Duodenal mucosa (tissue), 2 donors: Measurements from ENCODE around the gene ZBTB2.

Experiments
- H3K27ac ChIP-seq: one replicate; pipeline ENCODE4 v1.7.0; 2013; ENCODE audit warnings: low read depth, low read length
- H3K27me3 ChIP-seq, 2 donors: one replicate each; pipeline ENCODE4 v1.7.0; 2013; ENCODE audit warnings: low read length in 2 of 2, control low read depth in 1 of 2; ENCODE audit not compliant: insufficient read depth in 2 of 2, control insufficient read depth in 1 of 2
- H3K36me3 ChIP-seq, 2 donors: one replicate each; pipeline ENCODE4 v1.7.0; 2013; ENCODE audit warnings: low read length in 2 of 2, control low read depth in 1 of 2; ENCODE audit not compliant: insufficient read depth in 2 of 2, control insufficient read depth in 1 of 2
- H3K4me1 ChIP-seq, 2 donors: one replicate each; pipeline ENCODE4 v1.7.0; 2013; ENCODE audit warnings: low read length in 2 of 2, control low read depth in 1 of 2; ENCODE audit not compliant: insufficient read depth in 2 of 2, control insufficient read depth in 1 of 2
- H3K4me3 ChIP-seq, 2 donors: one replicate each; pipeline ENCODE4 v1.7.0; 2013; ENCODE audit warnings: low read length in 2 of 2, low read depth in 1 of 2
- H3K9ac ChIP-seq, 2 donors: one replicate each; pipeline ENCODE4 v1.7.0; 2013; ENCODE audit warnings: low read length in 2 of 2, low read depth in 1 of 2
- H3K9me3 ChIP-seq, 2 donors: one replicate each; pipeline ENCODE4 v1.7.0; 2013; ENCODE audit warnings: low read length in 2 of 2, control low read depth in 1 of 2; ENCODE audit not compliant: control insufficient read depth in 1 of 2

The ZBTB2 gene, protein sequence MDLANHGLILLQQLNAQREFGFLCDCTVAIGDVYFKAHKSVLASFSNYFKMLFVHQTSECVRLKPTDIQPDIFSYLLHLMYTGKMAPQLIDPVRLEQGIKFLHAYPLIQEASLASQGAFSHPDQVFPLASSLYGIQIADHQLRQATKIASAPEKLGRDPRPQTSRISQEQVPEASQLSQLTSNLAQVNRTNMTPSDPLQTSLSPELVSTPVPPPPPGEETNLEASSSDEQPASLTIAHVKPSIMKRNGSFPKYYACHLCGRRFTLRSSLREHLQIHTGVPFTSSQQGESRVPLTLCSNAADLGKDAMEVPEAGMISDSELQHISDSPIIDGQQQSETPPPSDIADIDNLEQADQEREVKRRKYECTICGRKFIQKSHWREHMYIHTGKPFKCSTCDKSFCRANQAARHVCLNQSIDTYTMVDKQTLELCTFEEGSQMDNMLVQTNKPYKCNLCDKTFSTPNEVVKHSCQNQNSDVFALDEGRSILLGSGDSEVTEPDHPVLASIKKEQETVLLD

DNA sequence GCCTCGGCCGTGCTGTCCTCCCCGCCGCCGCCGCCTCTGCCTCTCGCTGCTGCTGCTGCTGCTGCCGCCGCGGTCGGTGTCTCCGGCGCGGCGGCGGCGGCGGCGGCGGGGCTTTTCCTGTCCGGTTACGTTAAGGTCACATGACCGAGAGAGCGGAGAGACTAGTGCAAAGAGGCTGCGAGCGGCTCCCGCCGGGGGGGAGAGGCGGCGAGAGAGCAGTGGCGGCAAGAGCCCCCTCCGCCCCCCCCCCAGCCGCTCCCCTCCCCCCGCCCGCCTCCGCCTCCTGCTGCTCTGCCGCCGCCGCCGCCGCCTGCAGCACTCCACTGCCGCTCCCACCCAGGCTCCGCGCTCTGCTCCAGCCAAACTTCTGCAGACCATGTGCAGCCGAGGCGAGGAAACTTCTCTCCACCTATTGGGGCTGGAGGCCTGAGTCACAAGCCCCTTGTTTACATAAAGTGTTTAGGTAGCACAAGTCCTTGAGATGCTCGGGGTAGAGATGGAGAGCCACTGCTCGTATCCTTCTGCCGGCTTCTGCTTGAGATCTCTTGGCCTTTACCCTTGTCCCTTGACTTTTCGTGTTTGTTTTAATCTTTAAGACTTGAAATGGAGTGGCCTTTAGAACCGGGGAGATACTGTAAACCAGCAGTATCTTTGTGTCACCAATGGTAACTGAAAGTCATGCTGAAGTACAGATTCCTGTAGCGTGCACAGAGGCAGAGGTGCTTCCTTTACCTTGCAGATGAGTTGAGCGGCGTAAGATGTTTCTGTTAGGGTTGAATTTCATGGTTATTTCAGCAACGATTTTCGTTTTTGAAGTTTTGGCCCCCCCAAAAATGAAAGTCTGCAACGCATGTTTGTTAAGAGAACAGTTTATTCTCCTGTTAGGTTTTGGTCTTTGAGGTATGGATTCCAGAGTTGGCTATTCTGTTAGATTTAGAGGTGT is at the start of gene ZBTB2:
Gene ZBTB2, minus strand, starts transcription at position 89 of the 943 bp plus-strand sequence. CDS start 17,922 bp downstream, outside the sequence.
- Histone ChIP-seq H3K27me3 (no peaks in the 10 kb centered on the region), H3K9me3 (no peaks in the 10 kb centered on the region), H3K4me3 (peak within 1 kb of the TSS; percentile 76 to 82), H3K27ac (peak within 1 kb of the TSS; percentile 99), H3K9ac (peak within 1 kb of the TSS; percentile 78 to 83), H3K4me1 (peaks cover 28 to 35% of the 10 kb centered on the region in 2 donors), H3K36me3 (no peaks in the 10 kb centered on the region)

DNA sequence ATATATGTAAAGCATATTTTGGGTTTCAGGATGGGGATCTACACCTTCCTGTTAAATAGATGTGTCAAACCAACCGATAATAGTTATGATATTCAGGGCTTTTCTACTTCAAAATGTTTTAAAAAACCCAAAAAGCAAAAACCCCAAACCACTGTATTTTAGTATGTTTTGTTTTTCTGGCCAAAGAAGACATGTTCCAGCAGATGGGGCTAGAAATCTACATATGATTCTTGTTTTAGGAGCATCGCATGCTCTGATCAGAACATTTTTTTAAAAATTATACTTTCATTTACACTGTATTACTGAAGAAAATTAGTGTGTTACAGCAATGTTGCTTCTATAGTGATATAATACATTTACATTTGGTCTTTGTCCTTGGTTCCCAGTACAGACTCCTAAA is 49.6 kb upstream of the ZBTB2 start:
- Histone ChIP-seq H3K27ac (no peak overlapping the region), H3K36me3 (peaks cover 0 to 17% of the 10 kb centered on the region in 2 donors), H3K27me3 (no peaks in the 10 kb centered on the region), H3K4me3 (no peak overlapping the region), H3K9ac (peak overlapping the region in 1 of 2 donors; percentile 10), H3K9me3 (no peaks in the 10 kb centered on the region), H3K4me1 (peaks cover 0 to 33% of the 10 kb centered on the region in 2 donors)

DNA sequence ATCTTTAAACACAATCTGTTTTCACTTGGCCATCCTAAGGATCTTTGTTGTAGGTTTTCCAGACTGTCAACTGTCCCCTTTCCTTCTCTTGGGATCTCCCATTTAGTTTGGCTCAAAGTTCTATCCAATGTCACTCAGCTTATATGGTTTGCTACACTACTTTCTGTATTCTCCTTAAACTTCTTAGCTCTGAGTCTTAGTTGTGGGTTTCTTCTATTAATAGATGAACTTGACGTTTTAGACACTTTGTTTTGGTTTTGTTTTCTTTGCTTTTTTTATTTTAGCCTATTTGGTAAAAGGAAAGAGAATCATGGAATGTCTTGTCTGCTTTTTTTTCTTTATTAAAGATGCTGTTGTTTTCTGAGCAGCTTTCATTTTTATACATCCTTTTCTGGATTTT is 49.1 kb upstream of the ZBTB2 start:
- Histone ChIP-seq H3K27ac (no peak overlapping the region), H3K27me3 (no peaks in the 10 kb centered on the region), H3K4me3 (no peak overlapping the region), H3K4me1 (peaks cover 0 to 33% of the 10 kb centered on the region in 2 donors), H3K9ac (peak overlapping the region in 1 of 2 donors; percentile 10), H3K9me3 (no peaks in the 10 kb centered on the region), H3K36me3 (peaks cover 0 to 17% of the 10 kb centered on the region in 2 donors)

DNA sequence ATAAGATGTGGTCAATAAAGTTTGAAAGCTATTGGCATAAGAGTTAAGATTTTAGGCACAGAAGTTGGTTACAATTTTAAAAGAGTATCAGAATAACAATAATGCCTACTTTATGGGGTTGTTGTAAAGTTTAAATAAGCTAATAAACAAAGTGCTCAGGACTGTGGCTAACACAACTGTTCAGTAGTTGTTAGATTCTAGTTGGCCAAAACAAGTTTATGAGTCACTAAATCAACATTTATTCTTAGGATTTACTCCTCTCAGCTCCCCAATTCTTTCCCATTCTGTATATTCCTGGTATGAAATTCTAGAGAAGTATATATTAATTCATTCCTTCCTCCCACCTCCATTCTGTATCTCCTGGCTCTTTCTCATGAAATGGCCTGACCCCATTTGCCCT is 46.0 kb upstream of the ZBTB2 start:
- Histone ChIP-seq H3K9ac (no peak overlapping the region), H3K9me3 (no peaks in the 10 kb centered on the region), H3K27ac (no peak overlapping the region), H3K27me3 (no peaks in the 10 kb centered on the region), H3K36me3 (peaks cover 0 to 18% of the 10 kb centered on the region in 2 donors), H3K4me3 (no peak overlapping the region), H3K4me1 (peaks cover 0 to 25% of the 10 kb centered on the region in 2 donors)

DNA sequence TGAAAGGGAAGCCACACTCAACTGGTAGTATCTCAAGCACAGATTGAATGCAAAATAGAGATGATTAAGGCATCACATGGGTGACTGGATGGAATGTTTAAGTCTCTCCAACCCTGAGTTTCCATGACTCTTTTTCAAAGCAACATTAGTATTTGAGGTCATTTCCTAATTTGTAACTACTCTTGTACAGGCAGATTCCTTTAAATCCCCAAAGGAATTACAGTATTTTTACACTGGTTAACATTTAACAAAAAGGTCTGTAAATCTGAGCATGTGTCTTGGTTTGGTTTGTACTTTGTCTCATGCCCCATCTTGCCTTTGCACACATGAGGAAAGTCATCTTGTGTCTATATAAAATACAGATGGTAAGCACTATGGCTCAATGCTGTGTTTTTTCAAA is 45.4 kb upstream of the ZBTB2 start:
- no peak overlapping the region for H3K4me3 ChIP-seq
- no peaks in the 10 kb centered on the region for H3K9me3 ChIP-seq
- peaks cover 0 to 18% of the 10 kb centered on the region in 2 donors for H3K36me3 ChIP-seq
- no peak overlapping the region for H3K9ac ChIP-seq
- no peaks in the 10 kb centered on the region for H3K27me3 ChIP-seq
- H3K27ac ChIP-seq, result no peak overlapping the region
- H3K4me1 ChIP-seq, result peaks cover 0 to 24% of the 10 kb centered on the region in 2 donors

DNA sequence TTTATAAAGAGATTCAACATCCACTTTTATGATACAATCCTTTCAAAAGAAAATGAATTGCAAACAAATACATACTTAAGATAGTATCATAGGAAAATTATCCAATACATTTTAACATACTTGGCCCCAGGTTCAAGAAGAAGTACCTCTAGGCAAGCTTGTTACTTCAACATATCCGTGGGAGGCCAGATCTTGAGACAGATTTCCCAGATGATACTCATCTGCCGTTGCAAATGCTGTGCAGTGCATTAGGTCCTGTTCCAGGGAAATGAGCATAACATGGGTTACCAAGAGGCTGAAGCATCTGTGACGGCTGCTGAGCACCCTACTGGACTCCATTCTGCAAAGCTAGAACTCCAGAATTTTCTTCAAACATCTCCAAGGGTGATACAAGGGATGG is 44.9 kb upstream of the ZBTB2 start:
- H3K9me3 ChIP-seq, result no peaks in the 10 kb centered on the region
- peaks cover 0 to 19% of the 10 kb centered on the region in 2 donors for H3K4me1 ChIP-seq
- no peak overlapping the region for H3K27ac ChIP-seq
- H3K27me3 ChIP-seq, result no peaks in the 10 kb centered on the region
- no peak overlapping the region for H3K4me3 ChIP-seq
- H3K9ac ChIP-seq, result no peak overlapping the region
- H3K36me3 ChIP-seq, result peaks cover 2 to 21% of the 10 kb centered on the region in 2 donors

DNA sequence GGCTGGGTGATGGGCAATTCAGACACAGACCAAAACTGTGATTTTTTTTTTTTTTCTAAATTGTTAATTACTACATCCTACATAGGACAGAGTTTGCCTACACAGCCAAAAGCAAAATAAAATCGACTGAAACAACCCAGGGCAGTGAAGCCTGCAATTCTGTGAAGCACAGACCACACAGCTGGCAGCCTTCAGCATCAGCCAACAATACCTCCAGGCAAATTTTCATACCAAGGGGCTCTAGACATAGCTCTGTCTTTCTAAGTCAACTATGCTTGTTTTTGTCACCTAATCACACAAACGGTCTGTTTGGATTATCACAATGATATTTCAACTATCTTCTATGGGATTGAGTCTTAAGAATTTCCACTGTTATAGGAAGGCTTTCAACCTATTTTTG is 43.0 kb upstream of the ZBTB2 start:
- H3K36me3 ChIP-seq, result peaks cover 15 to 33% of the 10 kb centered on the region in 2 donors
- no peak overlapping the region for H3K9ac ChIP-seq
- H3K27ac ChIP-seq, result no peak overlapping the region
- no peaks in the 10 kb centered on the region for H3K9me3 ChIP-seq
- no peak overlapping the region for H3K4me3 ChIP-seq
- no peaks in the 10 kb centered on the region for H3K27me3 ChIP-seq
- H3K4me1 ChIP-seq, result peaks cover 0 to 10% of the 10 kb centered on the region in 2 donors

DNA sequence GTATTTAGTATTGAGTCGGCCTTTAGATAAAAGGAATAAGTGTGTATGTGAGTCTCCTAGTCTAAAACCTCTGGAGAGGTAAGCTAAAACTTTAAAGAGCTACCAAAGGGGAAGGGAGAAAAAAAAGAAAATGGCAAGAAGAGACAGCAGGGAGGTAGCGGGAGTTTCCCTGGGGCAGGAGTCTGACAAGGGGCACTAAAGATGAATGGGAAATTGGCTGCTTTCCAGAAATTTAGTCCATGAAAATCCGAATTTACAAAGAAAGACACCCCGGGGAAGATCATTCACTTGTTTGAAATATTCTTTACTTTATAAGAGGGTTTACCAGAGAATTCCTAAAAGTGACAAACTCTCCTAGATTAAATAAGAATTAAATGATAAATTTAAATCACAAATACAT is 41.3 kb upstream of the ZBTB2 start:
- Histone ChIP-seq H3K9ac (no peak overlapping the region), H3K4me1 (peaks cover 0 to 7% of the 10 kb centered on the region in 2 donors), H3K4me3 (no peak overlapping the region), H3K9me3 (no peaks in the 10 kb centered on the region), H3K27me3 (no peaks in the 10 kb centered on the region), H3K27ac (no peak overlapping the region), H3K36me3 (peaks cover 15 to 44% of the 10 kb centered on the region in 2 donors)

DNA sequence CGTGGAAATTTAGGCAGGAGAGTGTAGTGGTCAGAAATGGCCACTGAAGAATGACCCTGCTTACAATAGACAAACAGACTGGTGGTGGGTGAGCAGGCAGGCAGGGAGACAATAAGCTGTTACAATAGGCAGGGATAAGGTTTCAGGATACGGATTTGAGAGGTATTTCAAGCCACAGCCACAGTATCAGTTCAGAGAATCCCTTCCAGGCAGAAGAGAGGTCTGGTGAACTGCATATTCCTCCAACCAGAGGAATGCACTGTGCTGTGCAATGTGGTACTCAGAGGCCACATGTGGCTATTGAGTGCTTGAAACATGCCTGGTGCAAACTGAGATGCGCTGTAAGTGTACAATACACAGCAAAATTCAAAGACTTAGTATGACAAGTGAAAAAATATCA is 40.0 kb upstream of the ZBTB2 start:
- Histone ChIP-seq H3K36me3 (peaks cover 15 to 50% of the 10 kb centered on the region in 2 donors), H3K27me3 (no peaks in the 10 kb centered on the region)

DNA sequence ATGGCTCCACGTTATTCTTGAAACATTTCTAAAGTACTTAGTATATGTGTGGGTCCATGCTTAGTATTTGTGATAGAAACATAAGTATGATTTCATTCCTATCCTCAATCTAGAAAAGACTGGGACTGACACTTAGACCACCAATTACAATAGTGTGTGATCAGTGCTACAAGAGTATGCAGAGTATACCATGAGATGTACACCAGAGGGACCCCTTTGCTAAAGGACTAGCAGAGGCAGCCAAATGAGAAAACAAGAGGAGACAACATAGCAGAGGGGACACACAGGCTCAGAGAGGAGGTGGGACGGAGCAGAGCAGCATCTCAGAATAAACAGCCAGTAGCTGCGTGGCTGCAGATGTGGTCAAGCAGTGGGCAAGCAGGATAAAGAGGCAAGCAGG is 39.5 kb upstream of the ZBTB2 start:
- Histone ChIP-seq H3K27me3 (no peaks in the 10 kb centered on the region), H3K4me3 (no peak overlapping the region), H3K27ac (no peak overlapping the region), H3K36me3 (peaks cover 15 to 55% of the 10 kb centered on the region in 2 donors), H3K9me3 (no peaks in the 10 kb centered on the region), H3K4me1 (no peaks in the 10 kb centered on the region), H3K9ac (no peak overlapping the region)

More for the DNA sequence above, 40.0 kb upstream of the ZBTB2 start:
- Histone ChIP-seq H3K4me3 (no peak overlapping the region), H3K9ac (no peak overlapping the region), H3K27ac (no peak overlapping the region), H3K9me3 (no peaks in the 10 kb centered on the region), H3K4me1 (no peaks in the 10 kb centered on the region)
